DND-41 (cell line): Measurements from ENCODE around the gene THRB.

Experiments used
- CTCF ChIP-seq: IDR thresholded peaks from 2 replicates; pipeline ENCODE4 v1.5.1; 2012; ENCODE audit warnings: borderline replicate concordance, low read length, moderate library complexity, mild to moderate bottlenecking; ENCODE audit not compliant: poor library complexity, severe bottlenecking; ENCODE audit errors: extremely low read depth
- EZH2 ChIP-seq: IDR thresholded peaks from 3 replicates; pipeline ENCODE4 v1.6.1; 2012; ENCODE audit warnings: borderline replicate concordance, low read depth, mild to moderate bottlenecking, moderate library complexity, low read length, inconsistent platforms; ENCODE audit not compliant: severe bottlenecking

GRCh38 chr3:24485511-24485910, 9.1 kb downstream of the THRB start:
- TF ChIP-seq CTCF = no peak
- no peak for TF ChIP-seq EZH2
